8988T (cell line): Measurements from ENCODE around the gene ELK3.
A peak's percentile ranks its signal among the peaks of the same experiment; 100 is the strongest.

Experiments used
- DNase-seq: peaks from one replicate; pipeline ENCODE4 v3.0.0; 2011

Gene ELK3

DNA sequence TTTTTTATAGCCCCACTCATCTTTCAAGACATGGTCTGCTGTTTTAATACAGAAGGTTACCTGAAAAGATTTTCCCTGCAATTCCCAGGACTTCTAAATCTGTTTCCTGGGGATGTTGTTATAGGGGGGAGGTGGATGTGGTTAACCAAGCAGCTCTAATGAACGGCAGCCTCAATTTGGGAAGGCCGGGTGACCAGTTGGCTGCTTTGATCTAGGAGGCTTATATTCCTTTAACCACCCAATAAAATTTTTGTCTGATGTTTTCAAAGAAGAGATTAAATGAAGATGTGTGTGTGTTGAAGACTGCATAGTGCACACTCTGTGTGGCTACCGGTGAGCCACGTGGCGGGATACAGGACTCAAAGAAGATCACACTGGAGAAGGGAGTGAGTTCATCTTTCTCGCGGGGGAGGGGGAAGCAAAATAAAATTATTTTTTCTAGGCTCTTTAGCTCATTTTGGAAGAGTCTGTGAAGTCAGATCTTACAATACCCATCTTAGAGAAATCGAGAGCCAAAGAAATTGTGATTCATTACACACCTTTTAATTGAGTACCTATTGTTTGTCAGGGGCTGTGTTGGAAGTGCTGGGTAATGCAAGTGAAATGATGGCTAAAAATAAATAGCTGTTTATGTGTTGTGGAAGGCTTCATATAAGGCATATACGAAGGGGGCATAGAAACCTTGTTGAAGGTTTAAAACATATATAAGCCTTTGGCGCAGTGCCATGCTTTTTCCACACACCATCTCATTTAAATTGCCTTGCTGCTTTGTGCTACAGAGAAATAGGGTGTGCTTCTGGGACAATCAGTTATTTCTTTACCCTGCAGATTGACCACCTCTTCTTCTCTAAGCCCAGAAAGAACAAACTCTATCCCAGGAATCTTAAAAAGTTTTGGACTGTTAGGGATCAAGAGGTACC, 18.5 kb downstream of the ELK3 start:
- DNase-seq = no peak

DNA sequence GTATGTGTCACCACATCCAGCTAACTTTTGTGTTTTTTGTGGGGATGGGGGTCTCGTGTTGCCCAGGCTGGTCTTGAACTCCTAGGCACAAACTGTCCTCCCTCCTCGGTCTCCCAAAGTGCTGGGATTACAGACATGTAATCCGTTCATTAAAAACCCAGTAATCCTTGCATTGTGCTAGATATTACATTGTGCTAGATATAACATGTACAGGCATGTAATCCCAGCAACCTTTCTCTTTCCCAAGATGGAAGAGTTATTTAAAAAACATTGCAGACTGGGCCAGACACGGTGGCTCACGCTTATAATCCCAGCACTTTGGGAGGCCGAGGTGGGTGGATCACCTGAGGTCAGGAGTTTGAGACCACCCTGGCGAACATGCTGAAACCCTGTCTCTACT, 19.7 kb downstream of the ELK3 start:
- DNase-seq = no peak

- no peak for DNase-seq
Measured at GRCh38 chr12:96215919-96216273, 21.7 kb downstream of the ELK3 start.

DNA sequence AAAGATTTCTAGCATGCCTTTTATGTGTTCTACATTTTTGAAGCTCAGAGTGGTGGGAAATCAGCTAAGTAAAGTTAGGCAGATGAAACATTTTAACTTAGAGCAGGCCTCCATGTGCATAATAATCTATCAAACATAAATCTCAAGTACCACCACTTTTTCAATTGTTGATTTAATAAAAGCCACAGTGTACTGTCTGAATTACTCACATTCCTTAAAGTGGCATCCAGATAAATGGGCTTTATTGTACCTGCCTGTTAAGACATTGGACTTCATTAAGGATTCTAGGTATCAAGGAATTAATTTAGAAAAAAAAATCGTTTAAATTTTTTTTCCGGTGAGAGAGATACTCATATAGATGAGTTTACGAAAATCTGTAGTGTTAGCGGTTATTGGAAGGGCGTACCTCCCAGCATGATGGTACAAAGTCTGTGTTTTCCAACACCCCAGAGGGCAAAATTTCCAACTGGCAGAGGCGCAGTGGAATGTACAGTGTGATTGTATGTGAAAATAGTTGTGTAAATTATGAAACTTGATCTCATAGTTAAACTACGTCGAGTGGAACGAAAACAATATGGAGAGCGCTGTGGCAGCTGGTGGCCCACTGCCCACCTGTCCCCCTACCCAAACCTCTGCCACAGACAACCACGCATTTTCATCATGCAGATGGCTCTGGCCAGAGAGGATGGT, 25.0 kb downstream of the ELK3 start:
- DNase-seq = no peak

GRCh38 chr12:96219700-96220206, 25.6 kb downstream of the ELK3 start:
- peak; percentile 90 for DNase-seq

GRCh38 chr12:96220902-96221301, 26.7 kb downstream of the ELK3 start:
- no peak for DNase-seq

DNA sequence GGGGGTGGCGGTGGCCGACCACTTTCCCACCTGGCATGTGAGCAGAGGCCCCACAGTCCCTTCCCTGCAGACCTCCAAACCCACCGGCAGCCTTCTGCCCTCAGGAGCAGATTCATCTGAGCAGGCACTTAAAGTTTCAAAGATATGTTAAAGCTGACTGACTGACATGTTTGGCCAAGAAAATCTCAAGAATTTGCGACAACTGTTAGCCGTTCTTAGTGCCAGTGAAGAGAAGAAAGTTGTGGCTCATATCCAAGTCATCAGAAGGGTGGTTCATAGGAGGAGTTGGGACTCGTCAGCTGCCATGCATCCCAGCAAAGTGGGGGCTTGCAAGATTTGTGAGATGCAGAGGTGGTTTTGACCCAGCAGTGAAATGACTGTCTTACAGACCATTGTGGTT, 27.2 kb downstream of the ELK3 start:
- no peak for DNase-seq

- no peak for DNase-seq
Measured at GRCh38 chr12:96223411-96224218, 29.4 kb downstream of the ELK3 start.

DNA sequence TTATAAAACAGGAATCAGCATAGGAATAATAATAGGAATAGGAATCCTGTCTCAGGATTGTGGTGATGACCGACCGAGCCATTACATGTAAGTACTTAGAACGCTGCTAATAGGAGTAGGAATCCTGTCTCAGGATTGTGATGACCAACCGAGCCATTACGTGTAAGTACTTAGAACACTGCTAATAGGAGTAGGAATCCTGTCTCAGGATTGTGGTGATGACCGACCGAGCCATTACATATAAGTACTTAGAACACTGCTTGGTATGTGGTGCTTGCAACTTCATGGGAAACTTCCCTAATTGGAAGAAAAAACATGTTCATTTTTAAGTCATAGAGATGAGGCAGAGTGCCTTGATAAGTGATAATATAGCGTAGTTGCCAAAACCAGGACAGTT, 30.0 kb downstream of the ELK3 start:
- no peak for DNase-seq

- no peak for DNase-seq
Measured at GRCh38 chr12:96225044-96225855, 31.1 kb downstream of the ELK3 start.

DNA sequence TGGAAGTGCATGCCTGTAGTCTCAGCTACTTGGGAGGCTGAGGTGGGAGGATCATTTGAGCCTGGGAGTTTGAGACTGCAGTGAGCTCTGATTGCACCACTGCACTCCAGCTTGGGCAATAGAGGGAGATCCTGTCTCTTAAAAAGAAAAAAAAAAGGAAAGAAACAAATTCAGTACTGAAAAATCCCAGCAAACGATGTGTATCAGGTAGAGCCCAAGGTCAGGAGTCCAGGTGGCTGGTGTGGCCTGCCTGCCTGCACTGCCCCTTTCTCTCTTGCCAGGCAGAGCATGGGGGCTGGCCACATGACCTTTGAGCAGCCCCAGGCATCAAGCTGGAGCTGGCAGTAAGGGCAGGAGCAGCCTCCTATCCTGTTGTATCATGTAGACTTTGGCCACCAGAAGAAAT, 31.8 kb downstream of the ELK3 start:
- DNase-seq = no peak

GRCh38 chr12:96226401-96226800, 32.2 kb downstream of the ELK3 start:
- no peak for DNase-seq

GRCh38 chr12:96226801-96227348, 32.7 kb downstream of the ELK3 start:
- no peak for DNase-seq

DNA sequence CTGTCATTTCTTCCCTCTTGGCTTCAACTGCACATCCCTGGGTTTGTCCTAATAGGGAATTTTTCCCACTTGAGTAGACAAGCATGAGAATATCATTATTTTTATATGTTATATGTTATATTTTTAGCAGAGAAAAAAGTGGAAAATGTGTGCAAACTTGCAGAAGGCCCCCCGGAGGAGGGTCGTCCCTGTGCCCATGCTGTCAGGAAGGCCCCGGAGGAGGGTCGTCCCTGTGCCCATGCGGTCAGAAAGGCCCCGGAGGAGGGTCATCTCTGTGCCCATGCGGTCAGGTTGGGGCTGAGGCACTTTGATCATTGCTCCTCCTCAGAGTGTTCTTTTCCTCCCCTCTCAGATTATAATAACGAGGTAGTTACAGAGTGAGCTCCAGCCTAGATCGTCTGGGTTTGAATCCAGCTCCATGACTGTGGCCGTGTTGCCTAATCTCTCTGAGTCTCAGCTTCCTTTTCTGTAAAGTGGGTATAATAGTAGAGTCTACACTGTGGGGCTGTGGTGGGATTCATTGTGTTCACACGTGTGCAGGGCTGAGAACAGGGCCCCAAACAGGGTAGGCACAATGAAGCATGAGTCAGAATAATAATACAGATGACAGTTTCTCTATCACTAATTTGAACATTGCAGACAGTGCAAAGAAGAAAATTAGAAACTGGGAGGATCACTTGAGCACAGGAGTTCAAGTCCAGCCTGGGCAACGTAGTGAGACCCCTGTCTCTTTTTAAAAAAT, 33.4 kb downstream of the ELK3 start:
- DNase-seq = no peak

GRCh38 chr12:96228566-96229248, 34.5 kb downstream of the ELK3 start:
- DNase-seq = no peak

DNA sequence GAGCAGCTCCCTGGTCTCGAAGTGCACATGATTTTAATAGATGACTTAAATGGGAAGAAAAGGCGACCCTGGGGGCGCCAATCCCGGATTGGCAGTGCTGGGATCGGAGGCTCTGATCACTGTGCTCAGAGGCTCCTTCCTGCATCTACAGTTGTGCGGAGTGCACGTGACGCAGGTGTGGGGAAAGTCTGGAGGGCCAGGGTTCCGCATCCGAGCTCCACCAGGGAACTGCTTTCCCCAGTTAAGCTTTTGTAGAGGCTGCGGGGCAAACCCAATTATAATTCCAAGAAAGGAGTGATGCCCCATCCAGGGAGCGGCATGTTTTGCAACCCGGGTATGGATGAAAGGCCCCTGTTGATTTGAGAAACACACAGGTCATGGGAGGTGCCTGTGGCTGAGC, 36.5 kb downstream of the ELK3 start:
- no peak for DNase-seq

DNA sequence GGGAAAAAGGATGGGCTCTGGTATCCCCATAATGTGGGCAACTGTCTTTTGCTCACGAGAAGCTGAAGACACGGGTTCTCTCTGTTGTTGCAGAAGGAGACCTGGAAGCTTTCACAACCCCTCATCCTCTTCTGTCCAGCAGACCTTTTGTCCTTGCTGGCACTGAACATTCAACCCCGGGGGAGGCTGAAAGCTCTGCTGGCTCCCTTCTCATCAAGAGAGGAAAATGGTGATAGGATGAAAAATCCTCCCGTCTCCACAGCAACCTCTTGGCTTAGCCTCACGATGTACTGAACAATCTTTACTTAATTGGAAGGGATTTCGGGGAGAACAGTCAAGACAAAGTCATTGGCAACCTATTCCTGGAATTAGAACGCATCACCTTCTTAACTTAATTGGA, 39.0 kb downstream of the ELK3 start:
- DNase-seq = no peak

DNA sequence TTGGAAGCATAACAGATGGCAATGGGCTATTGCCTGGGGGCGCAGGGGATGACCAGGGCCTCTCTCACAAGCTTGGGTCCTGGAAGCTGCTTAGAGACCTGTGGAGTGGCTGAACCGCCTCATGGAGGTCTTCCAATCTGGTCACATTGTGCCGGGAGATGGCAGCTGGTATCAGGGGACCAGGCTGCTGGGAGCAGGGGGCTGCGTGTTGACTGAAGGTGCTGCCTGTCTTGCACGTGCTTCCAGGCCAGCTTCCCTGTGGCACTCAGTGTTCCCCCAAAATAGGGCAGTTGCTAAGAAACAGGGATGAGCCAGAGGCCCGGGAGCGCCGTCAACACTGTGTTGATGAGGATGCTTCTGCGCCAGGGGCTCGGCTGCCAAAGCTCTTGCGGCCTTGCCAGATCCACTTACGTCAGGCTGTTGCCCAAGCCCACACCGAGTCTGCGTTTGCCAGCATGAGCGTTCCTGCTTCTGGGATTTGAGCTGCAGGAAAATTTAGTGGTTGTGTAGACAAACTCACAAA, 39.8 kb downstream of the ELK3 start:
- DNase-seq = no peak

- no peak for DNase-seq
Measured at GRCh38 chr12:96234591-96235483, 40.7 kb downstream of the ELK3 start.

GRCh38 chr12:96235484-96235826, 41.3 kb downstream of the ELK3 start:
- no peak for DNase-seq
